Stomach (tissue), 9 donors: ENCODE data around the gene RBMS2. TPM values are rescaled to one million over a fixed set of nuclear protein-coding genes. Genes with fewer than 3 reads are reported as not detected.
A peak's percentile ranks its signal among the peaks of the same experiment; 100 is the strongest.

ENCODE experiments used
- DNase-seq, 2 donors: peaks; one replicate each; pipeline versions ENCODE4 v3.0.0 to v3.0.0-alpha.2; 2013 to 2019
- H3K27ac ChIP-seq, 5 donors: fragments of 200-600 bp in 4 of 5; sonication (generic) in 4 of 5; one replicate each; pipeline ENCODE4 v1.5.1; 2013 to 2019; ENCODE audit warnings: mild to moderate bottlenecking in 1 of 5, moderate library complexity in 1 of 5
- H3K27me3 ChIP-seq, 3 donors: fragments of 200-600 bp; sonication (generic); one replicate each; pipeline ENCODE4 v1.5.1; 2017 to 2019; ENCODE audit warnings: mixed run types in 1 of 3
- H3K36me3 ChIP-seq, 4 donors: fragments of 200-600 bp; sonication (generic); 1 replicate in 3 of 4; 2 replicates in 1 of 4; pipeline ENCODE4 v1.5.1; 2016 to 2019
- H3K4me1 ChIP-seq, 4 donors: fragments of 200-600 bp; sonication (generic); one replicate each; pipeline ENCODE4 v1.5.1; 2016 to 2019
- H3K4me3 ChIP-seq, 4 donors: fragments of 200-600 bp; sonication (generic) in 3 of 4; one replicate each; pipeline ENCODE4 v1.5.1; 2016 to 2019; ENCODE audit warnings: mild to moderate bottlenecking in 1 of 4
- H3K9me3 ChIP-seq, 4 donors: fragments of 200-600 bp; sonication (generic); one replicate each; pipeline ENCODE4 v1.5.1; 2016 to 2019
- EP300 ChIP-seq: sonication (generic); formaldehyde crosslinking; IDR thresholded peaks from one replicate; pipeline ENCODE4 v1.6.1; 2017; ENCODE audit warnings: antibody characterized with exemption
- POLR2A ChIP-seq, 4 donors: fragments of 450-650 bp; IDR thresholded peaks; one replicate each; pipeline ENCODE4 v1.6.1; 2016; ENCODE audit warnings: antibody characterized with exemption in 4 of 4, control low read depth in 2 of 4, mild to moderate bottlenecking in 1 of 4, moderate library complexity in 1 of 4
- POLR2AphosphoS5 ChIP-seq, 3 donors: sonication (generic); formaldehyde crosslinking; IDR thresholded peaks; one replicate each; pipeline ENCODE4 v1.6.1; 2016; ENCODE audit warnings: antibody characterized with exemption in 3 of 3
- WGBS, 5 donors: extraction: QIAGEN DNeasy Blood & Tissue Kit in 3 of 5; methylation state at CpG; one replicate each; pipeline versions ENCODE4 v1.1.5 to v1.1.7; 2013 to 2018; 5-methylcytosine and 5-hydroxymethylcytosine counted together
- intact Hi-C: fragments of 100-400 bp; cut with DNase I; formaldehyde crosslinking; loops from one replicate; pipeline ENCODE4 v1.15.1; 2023; ENCODE audit warnings: low total_unique reads
- polyA plus RNA-seq, 3 donors: library from polyadenylated mRNA; stranded (reverse); fragments of 200-250 nt; gene quantifications; one replicate each; pipeline ENCODE4 v1.2.3, GENCODE V29; 2013
- total RNA-seq, 5 donors: library from RNA; depleted of rRNA; stranded (reverse); fragments of >200 nt; gene quantifications; one replicate each; pipeline versions ENCODE4 v1.1.0 to v1.2.3, GENCODE V29; 2014 to 2016
- TF ChIP-seq, protein P1 (sequence below), 7 experiments: fragments of 450-650 bp in 4 of 7; fragments of 200-600 bp in 3 of 7; sonication (generic) in 3 of 7; IDR thresholded peaks; one replicate each; pipeline ENCODE4 v1.5.1; 2016 to 2019; ENCODE audit warnings: antibody characterized with exemption in 7 of 7, control low read depth in 2 of 7, mild to moderate bottlenecking in 1 of 7
- donor health status: healthy with polysubstance abuse.
- donor health status: Bipolar disorder and iron deficiency.
- donor health status: healthy.

RBMS2 gene
- total and polyA plus RNA-seq, 8 donors: 4.2 to 123 (median 9.8) TPM

DNA sequence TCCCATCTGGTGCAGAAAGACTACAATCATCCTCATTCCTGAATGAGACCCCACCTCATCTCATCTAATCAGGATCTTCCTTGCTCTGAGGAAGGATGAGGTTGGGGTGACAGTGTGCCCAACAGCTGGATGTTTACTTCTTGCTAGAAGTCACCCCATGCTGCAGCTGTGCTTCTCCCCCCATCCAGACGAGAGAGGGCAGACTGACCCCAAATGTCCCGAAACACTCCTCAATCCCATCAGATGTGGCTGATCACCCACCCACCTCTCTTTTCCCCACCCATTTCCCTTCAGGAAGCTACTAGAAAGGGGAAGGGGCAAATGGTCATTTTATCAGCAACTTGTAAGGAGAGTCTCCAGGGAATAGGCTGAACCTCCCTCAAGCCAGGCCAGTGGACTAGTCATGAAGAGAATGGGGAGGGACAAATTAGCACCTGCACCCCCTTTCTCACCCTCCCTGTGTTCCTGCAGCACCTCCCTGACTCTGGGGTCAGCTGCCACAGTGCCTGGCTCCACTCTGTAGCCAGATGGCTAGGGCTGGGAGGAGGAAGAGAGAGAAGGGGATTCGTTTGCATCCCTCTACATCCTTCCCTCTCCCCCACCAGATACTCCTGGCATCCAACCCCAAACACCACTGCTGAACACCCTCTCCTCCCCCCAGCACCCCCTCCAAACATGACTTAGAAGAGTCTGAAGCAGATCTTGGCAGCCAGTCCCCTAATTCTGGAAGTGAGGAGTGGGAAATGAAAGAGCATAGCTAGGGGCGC is 111.3 kb downstream of the RBMS2 start:
- Histone ChIP-seq H3K4me3 (peak overlapping the region; percentile 19 to 87 (median 33)), H3K27me3 (no peaks in the 10 kb centered on the region), H3K27ac (peak overlapping the region; percentile 55 to 96 (median 95)), H3K4me1 (peaks cover 49 to 81% (median 79%) of the 10 kb centered on the region in 4 donors), H3K9me3 (no peaks in the 10 kb centered on the region), H3K36me3 (peaks cover 3 to 6% (median 4%) of the 10 kb centered on the region in 4 donors)
- 36 to 57% (median 54%) methylated on average over 4 of the region's 4 CpGs for WGBS, 5 donors
- intact Hi-C loops: loop anchor here (10.0 kb wide), 1 partner anchor 52 kb away; the partner anchor contains the start of gene PTGES3
- peak in 1 of 2 donors; percentile 30 for DNase-seq
- TF ChIP-seq EP300 (no peak), POLR2AphosphoS5 (IDR thresholded peaks at IDR 0.05) (no peak), POLR2A (IDR thresholded peaks at IDR 0.05) (no peak)
- TF ChIP-seq, protein P1, sequence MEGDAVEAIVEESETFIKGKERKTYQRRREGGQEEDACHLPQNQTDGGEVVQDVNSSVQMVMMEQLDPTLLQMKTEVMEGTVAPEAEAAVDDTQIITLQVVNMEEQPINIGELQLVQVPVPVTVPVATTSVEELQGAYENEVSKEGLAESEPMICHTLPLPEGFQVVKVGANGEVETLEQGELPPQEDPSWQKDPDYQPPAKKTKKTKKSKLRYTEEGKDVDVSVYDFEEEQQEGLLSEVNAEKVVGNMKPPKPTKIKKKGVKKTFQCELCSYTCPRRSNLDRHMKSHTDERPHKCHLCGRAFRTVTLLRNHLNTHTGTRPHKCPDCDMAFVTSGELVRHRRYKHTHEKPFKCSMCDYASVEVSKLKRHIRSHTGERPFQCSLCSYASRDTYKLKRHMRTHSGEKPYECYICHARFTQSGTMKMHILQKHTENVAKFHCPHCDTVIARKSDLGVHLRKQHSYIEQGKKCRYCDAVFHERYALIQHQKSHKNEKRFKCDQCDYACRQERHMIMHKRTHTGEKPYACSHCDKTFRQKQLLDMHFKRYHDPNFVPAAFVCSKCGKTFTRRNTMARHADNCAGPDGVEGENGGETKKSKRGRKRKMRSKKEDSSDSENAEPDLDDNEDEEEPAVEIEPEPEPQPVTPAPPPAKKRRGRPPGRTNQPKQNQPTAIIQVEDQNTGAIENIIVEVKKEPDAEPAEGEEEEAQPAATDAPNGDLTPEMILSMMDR (IDR thresholded peaks at IDR 0.05): no peak

DNA sequence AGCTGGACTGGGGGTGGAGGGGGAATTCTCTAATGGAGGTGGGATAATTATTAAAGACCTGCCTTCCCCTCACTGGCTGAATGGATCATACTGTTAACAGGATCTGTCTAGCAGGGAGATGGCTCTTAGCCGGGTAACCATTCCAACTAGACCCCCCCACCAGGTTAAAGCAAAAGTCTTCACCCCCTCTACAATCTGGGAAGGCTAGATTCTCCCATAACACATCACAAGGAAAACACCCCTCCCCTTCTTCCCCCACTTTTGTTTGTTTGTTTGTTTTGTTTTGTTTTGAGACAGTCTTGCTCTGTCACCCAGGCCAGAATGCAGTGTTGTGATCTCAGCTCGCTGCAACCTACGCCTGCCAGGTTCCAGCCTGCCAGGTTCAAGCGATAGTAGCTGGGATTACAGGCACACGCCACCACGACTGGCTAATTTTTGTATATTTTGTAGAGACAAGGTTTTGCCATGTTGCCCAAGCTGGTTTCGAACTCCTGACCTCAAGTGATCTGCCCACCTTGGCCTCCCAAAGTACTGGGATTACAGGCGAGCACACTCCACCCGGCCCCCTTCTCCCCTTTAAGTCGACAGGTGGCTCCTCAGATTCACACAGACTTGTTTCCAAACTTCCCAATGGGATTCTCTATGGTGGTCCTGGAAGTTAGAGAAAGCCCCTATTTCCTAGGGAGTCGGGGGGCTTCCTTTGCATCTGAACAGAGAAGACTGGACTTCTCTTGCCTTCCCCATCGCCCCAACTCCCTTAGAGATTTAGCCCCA is 112.0 kb downstream of the RBMS2 start:
- H3K27ac ChIP-seq: peak overlapping the region; percentile 89 to 96 (median 95)
- DNase-seq: peak in 1 of 2 donors; percentile 15
- H3K4me3 ChIP-seq: peak overlapping the region; percentile 80 to 95 (median 86)
- H3K9me3 ChIP-seq: no peaks in the 10 kb centered on the region
- H3K27me3 ChIP-seq: no peaks in the 10 kb centered on the region
- intact Hi-C loops: loop anchor here (10.0 kb wide), 1 partner anchor 51 kb away; the partner anchor contains the start of gene PTGES3
- 34 to 45% (median 42%) methylated on average over 12 of the region's 12 CpGs for WGBS, 5 donors
- H3K36me3 ChIP-seq: peaks cover 11 to 13% (median 12%) of the 10 kb centered on the region in 4 donors
- peaks cover 49 to 81% (median 72%) of the 10 kb centered on the region in 4 donors for H3K4me1 ChIP-seq
- TF ChIP-seq POLR2A (IDR thresholded peaks at IDR 0.05) (no peak), POLR2AphosphoS5 (IDR thresholded peaks at IDR 0.05) (no peak), EP300 (no peak)
- TF ChIP-seq, protein P1 (IDR thresholded peaks at IDR 0.05): no peak

- WGBS, 5 donors: 1 to 4% (median 2%) methylated on average over 24 to 27 of the region's 27 CpGs
- no peaks in the 10 kb centered on the region for H3K27me3 ChIP-seq
- intact Hi-C loops: loop anchor here (10.0 kb wide), 1 partner anchor 50 kb away; the partner anchor contains the start of gene PTGES3
- H3K9me3 ChIP-seq: no peaks in the 10 kb centered on the region
- peak overlapping the region; percentile 89 to 96 (median 95) for H3K27ac ChIP-seq
- peaks cover 18 to 20% (median 19%) of the 10 kb centered on the region in 4 donors for H3K36me3 ChIP-seq
- peaks cover 49 to 85% (median 71%) of the 10 kb centered on the region in 4 donors for H3K4me1 ChIP-seq
- peak overlapping the region; percentile 80 to 95 (median 86) for H3K4me3 ChIP-seq
- peak; percentile 77 to 90 for DNase-seq
- TF ChIP-seq, protein P1 (IDR thresholded peaks at IDR 0.05): no peak
- TF ChIP-seq EP300 (no peak), POLR2A (IDR thresholded peaks at IDR 0.05) (peak in 1 of 4 donors; percentile 23), POLR2AphosphoS5 (IDR thresholded peaks at IDR 0.05) (peak in 1 of 3 donors; percentile 51)
Observed at GRCh38 chr12:56634242-56634836, 112.7 kb downstream of the RBMS2 start.
